KOPT-K1 (cell line): ENCODE results near the gene REM2.

Experiments used
- H3K27ac ChIP-seq: fragments of 200-600 bp; sonication (generic); 2 replicates; pipeline ENCODE4 v1.5.1; 2016; ENCODE audit warnings: antibody characterized with exemption, mild to moderate bottlenecking, low read depth, low read length; ENCODE audit not compliant: poor library complexity, severe bottlenecking
- H3K36me3 ChIP-seq: fragments of 200-600 bp; sonication (generic); 2 replicates; pipeline ENCODE4 v1.5.1; 2017; ENCODE audit warnings: antibody characterized with exemption, mild to moderate bottlenecking, low read length, moderate library complexity; ENCODE audit not compliant: insufficient read depth
- H3K9me3 ChIP-seq: fragments of 200-600 bp; sonication (generic); 2 replicates; pipeline ENCODE4 v1.5.1; 2017; ENCODE audit warnings: antibody characterized with exemption, low read length, mild to moderate bottlenecking; ENCODE audit not compliant: insufficient read depth, poor library complexity, severe bottlenecking

Gene REM2

DNA sequence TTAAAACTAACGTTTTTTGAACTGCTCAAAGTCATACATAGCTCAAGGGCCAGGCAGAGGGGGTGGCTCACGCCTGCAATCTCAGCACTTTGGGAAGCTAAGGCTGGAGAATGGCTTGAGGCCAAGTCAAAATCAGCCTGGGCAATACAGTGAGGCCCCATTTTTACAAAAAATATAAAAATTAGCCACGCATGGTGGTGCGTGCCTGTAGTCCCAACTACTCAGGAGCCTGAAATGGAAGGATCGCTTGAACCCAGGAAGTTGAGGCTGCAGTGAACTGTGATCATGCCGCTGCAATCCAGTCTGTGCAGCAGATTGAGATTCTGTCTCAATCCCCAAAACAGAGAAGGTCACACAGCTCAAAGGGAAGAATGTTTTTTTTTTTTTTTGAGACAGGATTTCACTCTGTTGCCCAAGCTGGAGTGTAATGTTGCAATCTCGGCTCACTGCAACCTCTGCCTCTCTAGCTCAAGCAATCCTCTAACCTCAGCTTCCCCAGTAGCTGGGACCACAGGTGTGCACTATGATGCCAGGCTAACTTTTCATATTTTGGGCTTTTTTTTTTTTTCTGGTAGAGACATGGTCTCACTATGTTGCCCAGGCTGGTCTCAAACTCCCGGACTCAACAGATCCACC is 33.0 kb downstream of the REM2 start:
- H3K36me3 ChIP-seq = peaks cover 47% of the 10 kb centered on the region
- no peaks in the 10 kb centered on the region for H3K9me3 ChIP-seq
- no peak overlapping the region for H3K27ac ChIP-seq

DNA sequence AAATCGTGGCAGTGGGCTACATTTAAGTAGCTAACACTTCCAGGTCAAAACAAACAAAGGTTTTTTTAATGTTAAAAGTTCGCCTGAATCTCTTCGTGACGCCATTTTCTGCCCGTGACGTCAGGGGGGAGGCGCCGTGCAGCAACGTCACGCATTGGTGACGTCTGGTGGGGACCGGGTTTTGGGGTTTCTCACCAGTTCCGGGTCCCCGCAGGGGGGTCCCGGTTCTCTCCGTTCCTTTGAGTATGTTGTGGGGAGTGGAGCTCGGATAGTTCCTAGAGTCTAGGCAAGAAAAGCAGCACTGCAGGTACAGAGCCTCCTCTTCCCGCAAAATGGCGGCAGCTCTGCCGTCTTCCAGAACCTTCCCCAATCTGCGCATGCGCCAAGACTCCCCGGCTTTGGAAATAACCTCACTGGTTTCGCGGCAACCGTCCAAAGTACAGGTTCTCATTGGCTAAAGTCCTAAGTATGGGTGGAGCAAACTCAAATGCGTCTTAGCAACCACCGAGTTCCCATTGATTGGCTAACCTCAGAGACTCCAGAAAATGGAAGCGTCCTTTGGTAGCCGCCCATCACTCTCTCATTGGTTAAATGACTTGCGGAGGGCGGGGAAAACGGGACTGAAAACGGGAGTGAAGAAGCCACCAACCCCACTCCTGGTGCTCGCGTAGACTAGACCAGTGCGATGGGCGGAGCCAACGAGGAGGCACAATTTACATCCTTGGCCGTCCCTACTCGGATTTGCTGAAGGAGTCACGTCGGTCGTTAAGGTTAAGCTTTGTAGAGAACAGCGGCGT is 36.0 kb downstream of the REM2 start, which contains the start of gene RBM23:
TSS of gene RBM23 (minus strand) at position 346 of the 797 bp plus-strand sequence.
- Histone ChIP-seq H3K36me3 (peaks cover 68% of the 10 kb centered on the region), H3K27ac (peak within 1 kb of the TSS; percentile 88), H3K9me3 (no peaks in the 10 kb centered on the region)

DNA sequence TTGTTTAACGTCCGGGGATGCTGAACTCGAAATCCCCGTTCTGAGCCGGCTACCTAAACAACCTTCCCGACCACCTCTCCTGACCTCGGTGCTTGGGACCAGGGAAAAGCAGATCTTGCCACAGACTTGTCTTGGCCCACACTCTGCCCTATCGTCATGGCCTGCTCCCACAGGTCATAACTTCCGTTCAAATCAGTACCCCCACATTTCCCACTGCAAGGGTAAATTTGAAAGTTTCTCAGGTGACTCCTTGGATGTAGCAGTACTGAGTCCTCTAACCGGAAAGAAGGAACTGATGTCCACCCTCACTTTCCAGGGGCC is 36.5 kb downstream of the REM2 start:
- Histone ChIP-seq H3K36me3 (peaks cover 70% of the 10 kb centered on the region), H3K27ac (peak overlapping the region; percentile 56), H3K9me3 (no peaks in the 10 kb centered on the region)

- peaks cover 72% of the 10 kb centered on the region for H3K36me3 ChIP-seq
- H3K9me3 ChIP-seq = no peaks in the 10 kb centered on the region
- H3K27ac ChIP-seq = no peak overlapping the region
Measured at GRCh38 chr14:22920697-22921096, 37.7 kb downstream of the REM2 start.

GRCh38 chr14:22922294-22922693 is 39.3 kb downstream of the REM2 start:
- H3K9me3 ChIP-seq = no peaks in the 10 kb centered on the region
- H3K36me3 ChIP-seq = peaks cover 73% of the 10 kb centered on the region
- no peak overlapping the region for H3K27ac ChIP-seq

DNA sequence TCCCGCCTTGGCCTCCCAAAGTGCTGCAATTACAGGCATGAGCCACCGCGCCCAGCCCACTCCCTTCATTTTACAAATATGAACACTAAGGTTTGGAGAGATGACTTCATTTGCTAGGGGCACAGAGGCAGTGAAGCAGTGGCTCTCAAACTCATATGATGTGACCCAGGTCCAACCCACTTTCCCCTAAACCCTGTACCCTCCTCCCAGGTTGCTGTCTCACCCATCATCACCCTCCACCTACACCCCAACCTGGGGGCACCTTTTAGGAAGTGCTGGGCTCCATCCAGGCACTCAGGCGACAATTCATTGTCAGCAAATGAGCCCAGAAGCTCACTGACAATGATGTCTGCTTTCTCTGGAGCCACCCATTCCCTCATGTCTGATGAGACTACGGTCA is 40.7 kb downstream of the REM2 start:
- no peaks in the 10 kb centered on the region for H3K9me3 ChIP-seq
- no peak overlapping the region for H3K27ac ChIP-seq
- H3K36me3 ChIP-seq = peaks cover 76% of the 10 kb centered on the region

DNA sequence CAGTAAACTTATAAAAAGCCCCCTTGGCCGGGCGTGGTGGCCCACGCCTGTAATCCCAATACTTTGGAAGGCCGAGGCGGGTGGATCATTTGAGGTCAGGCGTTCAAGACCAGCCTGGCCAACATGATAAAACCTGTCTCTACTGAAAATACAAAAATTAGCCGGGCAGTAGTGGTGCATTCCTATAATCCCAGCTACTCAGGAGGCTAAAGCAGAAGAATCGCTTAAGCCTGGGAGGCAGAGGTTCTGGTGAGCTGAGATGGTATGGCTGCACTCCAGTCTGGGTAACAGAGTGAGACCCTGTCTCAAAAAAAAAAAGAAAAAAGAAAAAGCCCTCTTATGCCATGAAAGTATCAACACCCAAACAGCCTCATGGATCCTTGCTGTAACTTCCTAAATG is 42.5 kb downstream of the REM2 start:
- peaks cover 68% of the 10 kb centered on the region for H3K36me3 ChIP-seq
- H3K9me3 ChIP-seq = no peaks in the 10 kb centered on the region
- no peak overlapping the region for H3K27ac ChIP-seq

DNA sequence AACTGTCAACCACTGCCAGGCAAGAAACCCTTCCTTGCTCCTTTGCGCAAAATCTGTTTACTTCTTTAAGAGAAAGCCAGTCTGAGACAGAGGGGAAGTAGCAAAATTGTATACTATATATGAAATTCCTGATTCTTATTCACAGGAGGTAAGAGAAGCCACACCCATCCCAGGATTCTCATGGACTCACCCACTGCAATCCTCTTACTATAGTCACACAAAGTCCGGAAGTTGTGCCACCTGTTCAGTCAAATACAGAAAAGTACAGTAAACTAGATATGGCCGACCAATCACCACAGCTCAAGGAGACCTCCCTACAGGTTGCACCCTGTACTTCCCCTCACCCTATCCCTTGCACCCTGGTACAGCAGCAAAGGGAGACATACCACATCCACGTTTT is 43.3 kb downstream of the REM2 start:
- no peak overlapping the region for H3K27ac ChIP-seq
- H3K9me3 ChIP-seq = no peaks in the 10 kb centered on the region

DNA sequence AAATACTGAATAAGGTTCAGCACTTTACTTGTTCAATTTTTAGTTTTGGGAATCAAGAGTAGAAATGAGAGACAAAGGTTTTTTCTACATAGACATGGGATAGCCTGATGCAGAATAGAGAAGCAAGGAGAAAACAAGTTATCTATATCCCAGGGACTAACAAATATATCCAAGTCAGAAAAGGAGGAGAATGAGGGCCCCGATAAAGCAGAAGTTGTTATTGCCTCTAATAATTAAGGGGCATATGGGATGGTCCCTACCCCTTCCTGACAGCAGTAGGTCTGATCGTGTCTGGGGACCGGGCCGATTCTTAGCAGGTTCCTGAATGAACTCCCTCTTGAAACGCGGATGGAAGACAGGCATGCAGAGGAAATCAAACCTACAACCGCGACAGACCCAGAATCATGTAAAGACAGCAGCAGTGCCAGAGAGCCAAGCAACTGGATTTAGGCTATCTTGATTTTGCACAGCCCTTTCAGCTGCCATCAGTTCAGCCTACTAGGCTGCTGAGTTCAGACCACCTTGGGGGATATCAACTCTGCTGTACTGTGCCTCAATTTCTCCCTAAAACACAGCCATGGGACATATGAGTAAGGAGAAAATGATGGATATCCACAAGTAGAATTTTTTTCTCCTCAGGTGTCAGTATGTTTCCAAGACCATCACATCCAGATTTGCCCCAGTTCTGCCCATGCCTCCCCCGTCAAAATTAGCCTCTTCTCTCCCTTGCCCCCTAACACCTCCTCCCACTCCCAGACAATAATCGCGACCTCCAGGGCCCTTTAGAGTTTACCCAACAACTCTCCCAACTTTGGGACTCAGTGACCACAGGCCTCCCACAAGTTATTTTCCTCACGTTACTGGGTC is 45.4 kb downstream of the REM2 start:
- H3K9me3 ChIP-seq = no peaks in the 10 kb centered on the region
- H3K36me3 ChIP-seq = peaks cover 41% of the 10 kb centered on the region
- peak overlapping the region; percentile 72 for H3K27ac ChIP-seq

More for the DNA sequence above, 43.3 kb downstream of the REM2 start:
- H3K36me3 ChIP-seq = peaks cover 60% of the 10 kb centered on the region

DNA sequence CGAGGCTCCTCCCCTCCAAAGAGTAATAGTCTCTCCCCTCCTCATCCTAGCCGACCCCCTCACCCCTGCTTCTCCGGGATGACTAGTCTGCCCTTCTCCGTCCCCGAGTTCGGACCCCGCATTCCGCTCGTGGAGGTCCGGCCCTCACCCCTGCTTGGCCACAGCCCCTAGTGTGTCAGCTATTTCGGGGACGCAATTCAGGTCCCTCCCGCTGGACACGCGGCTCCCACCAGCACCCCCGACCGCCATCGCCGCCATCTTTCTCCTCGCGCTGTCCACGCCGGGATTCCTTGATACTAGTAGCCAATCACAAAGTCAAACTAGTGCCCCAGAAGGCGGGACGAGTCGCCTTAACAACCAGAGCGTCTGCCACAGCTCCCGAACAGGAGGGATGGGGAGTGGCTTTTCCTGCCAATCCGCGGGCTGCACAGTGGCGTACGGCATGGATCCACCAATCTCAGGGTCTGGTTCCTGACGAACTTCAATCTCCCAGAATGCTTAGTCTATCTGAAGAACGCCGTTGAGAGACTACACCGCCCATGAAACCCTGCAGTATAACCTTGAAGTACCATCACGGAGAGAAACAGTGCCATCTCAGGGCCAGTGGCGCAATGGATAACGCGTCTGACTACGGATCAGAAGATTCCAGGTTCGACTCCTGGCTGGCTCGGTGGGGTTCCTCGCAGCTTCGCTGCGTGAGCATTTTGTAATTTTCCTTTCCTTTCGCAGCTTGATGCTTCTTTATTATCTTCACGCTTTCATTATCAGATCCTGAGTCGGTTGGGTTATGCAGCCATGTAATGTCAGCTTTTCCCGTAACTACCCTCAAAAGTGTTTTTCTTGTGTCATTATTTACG is 46.3 kb downstream of the REM2 start, which contains the start of gene PRMT5:
TSS of gene PRMT5 (minus strand) at position 273 of the 857 bp plus-strand sequence. CDS start at position 258, 15 bp downstream.
- peaks cover 32% of the 10 kb centered on the region for H3K36me3 ChIP-seq
- no peaks in the 10 kb centered on the region for H3K9me3 ChIP-seq
- peak within 1 kb of the TSS; percentile 72 for H3K27ac ChIP-seq

GRCh38 chr14:22929961-22930364 is 46.9 kb downstream of the REM2 start:
- H3K27ac ChIP-seq = peak overlapping the region; percentile 72
- no peaks in the 10 kb centered on the region for H3K9me3 ChIP-seq
- H3K36me3 ChIP-seq = peaks cover 26% of the 10 kb centered on the region

GRCh38 chr14:22932146-22932545 is 49.1 kb downstream of the REM2 start:
- no peak overlapping the region for H3K27ac ChIP-seq

GRCh38 chr14:22935156-22935555 is 52.1 kb downstream of the REM2 start:
- Histone ChIP-seq H3K27ac (no peak overlapping the region), H3K9me3 (no peaks in the 10 kb centered on the region), H3K36me3 (no peaks in the 10 kb centered on the region; the same call in 1 of the 2 replicates)

More at GRCh38 chr14:22932146-22932545, 49.1 kb downstream of the REM2 start:
- Histone ChIP-seq H3K36me3 (peaks cover 4% of the 10 kb centered on the region; the same call in 1 of the 2 replicates), H3K9me3 (no peaks in the 10 kb centered on the region)
